Loucy (cell line): ENCODE results near the gene RNF149.
"Not testable (repeated sequence)": the region's sequence is repeated elsewhere in the genome, so short reads cannot be mapped to it uniquely, and the experiment has no call there.

ENCODE experiments used
- EZH2phosphoT487 ChIP-seq: fragments of 200-600 bp; IDR thresholded peaks from 2 replicates; pipeline ENCODE4 v1.6.1; 2018; ENCODE audit warnings: antibody characterized with exemption, mild to moderate bottlenecking, moderate library complexity, borderline replicate concordance
- TF ChIP-seq, protein P1 (sequence below): fragments of 200-600 bp; sonication (generic); conservative IDR thresholded peaks from 2 replicates; pipeline ENCODE4 v1.5.1; 2014; ENCODE audit warnings: mild to moderate bottlenecking, antibody characterized with exemption, low read length

DNA sequence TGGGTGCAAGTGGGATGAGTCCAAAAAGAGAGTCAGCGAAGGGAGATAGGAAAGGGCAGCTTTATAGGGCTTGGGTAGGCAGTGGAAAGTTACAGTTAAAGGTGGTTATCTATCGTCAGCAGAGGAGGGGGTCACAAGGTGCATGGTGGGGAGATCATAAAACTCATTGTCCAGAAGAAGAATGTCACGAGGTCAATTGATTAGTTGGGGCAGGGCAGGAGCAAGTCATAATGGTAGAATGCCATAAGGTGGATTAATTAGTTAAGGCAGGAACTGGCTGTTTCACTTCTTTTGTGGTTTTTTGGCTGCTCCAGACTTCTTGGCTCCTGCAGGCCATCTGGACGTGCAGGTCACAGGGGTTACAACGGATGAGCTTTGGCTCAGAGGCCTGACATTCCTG is 59.7 kb downstream of the RNF149 start:
- TF ChIP-seq, protein P1, sequence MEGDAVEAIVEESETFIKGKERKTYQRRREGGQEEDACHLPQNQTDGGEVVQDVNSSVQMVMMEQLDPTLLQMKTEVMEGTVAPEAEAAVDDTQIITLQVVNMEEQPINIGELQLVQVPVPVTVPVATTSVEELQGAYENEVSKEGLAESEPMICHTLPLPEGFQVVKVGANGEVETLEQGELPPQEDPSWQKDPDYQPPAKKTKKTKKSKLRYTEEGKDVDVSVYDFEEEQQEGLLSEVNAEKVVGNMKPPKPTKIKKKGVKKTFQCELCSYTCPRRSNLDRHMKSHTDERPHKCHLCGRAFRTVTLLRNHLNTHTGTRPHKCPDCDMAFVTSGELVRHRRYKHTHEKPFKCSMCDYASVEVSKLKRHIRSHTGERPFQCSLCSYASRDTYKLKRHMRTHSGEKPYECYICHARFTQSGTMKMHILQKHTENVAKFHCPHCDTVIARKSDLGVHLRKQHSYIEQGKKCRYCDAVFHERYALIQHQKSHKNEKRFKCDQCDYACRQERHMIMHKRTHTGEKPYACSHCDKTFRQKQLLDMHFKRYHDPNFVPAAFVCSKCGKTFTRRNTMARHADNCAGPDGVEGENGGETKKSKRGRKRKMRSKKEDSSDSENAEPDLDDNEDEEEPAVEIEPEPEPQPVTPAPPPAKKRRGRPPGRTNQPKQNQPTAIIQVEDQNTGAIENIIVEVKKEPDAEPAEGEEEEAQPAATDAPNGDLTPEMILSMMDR, result not testable (repeated sequence)
- TF ChIP-seq EZH2phosphoT487, result not testable (repeated sequence)
